ENCODE results near the gene LSM12. TPM values are rescaled to one million over a fixed set of nuclear protein-coding genes. Genes with fewer than 3 reads are reported as not detected.

LSM12 gene
- total RNA-seq, 4 donors from 2014 or later, result 24.5 to 49.8 (median 37.1) TPM

DNA sequence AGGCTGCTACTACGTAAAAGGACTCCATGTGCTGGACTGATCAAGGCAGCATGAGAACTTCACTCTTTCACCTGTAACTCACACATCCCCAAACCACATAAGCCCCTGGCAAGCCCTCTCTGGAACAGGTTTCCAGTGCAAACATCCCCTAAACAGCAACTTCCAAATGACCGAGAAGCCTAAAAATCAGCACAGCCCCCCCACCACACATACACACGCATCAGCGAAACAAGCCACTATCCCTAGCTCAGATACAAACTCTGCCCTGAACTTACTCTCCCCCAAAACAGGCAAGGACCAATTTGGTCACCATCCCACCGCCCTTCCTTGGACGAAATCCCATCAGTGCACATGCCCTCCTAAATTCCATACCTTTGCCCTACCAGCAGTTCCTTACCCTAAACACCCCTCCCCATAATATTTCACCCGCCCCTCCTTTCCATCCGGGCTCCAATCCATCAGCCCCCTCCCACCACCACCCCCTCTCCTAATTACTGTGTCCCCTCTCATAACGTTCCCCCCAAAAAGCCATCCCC is 735 bp downstream of the LSM12 start:
- H3K4me1 ChIP-seq, result no peaks in the 10 kb centered on the region
- no peak for DNase-seq
- no peak for TF ChIP-seq POLR2A (IDR thresholded peaks at IDR 0.05)
- TF ChIP-seq, protein P1, sequence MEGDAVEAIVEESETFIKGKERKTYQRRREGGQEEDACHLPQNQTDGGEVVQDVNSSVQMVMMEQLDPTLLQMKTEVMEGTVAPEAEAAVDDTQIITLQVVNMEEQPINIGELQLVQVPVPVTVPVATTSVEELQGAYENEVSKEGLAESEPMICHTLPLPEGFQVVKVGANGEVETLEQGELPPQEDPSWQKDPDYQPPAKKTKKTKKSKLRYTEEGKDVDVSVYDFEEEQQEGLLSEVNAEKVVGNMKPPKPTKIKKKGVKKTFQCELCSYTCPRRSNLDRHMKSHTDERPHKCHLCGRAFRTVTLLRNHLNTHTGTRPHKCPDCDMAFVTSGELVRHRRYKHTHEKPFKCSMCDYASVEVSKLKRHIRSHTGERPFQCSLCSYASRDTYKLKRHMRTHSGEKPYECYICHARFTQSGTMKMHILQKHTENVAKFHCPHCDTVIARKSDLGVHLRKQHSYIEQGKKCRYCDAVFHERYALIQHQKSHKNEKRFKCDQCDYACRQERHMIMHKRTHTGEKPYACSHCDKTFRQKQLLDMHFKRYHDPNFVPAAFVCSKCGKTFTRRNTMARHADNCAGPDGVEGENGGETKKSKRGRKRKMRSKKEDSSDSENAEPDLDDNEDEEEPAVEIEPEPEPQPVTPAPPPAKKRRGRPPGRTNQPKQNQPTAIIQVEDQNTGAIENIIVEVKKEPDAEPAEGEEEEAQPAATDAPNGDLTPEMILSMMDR (IDR thresholded peaks at IDR 0.05), result no peak
- H3K9me3 ChIP-seq, result no peaks in the 10 kb centered on the region
- no peaks in the 10 kb centered on the region for H3K36me3 ChIP-seq
- peak overlapping the region; percentile 93 to 95 for H3K27ac ChIP-seq
- H3K4me3 ChIP-seq, result peak overlapping the region; percentile 60 to 80
- H3K27me3 ChIP-seq, result no peaks in the 10 kb centered on the region
- intact Hi-C loops (cut with DNase I; ENCODE audit: low total_unique reads), result no loop called here

DNA sequence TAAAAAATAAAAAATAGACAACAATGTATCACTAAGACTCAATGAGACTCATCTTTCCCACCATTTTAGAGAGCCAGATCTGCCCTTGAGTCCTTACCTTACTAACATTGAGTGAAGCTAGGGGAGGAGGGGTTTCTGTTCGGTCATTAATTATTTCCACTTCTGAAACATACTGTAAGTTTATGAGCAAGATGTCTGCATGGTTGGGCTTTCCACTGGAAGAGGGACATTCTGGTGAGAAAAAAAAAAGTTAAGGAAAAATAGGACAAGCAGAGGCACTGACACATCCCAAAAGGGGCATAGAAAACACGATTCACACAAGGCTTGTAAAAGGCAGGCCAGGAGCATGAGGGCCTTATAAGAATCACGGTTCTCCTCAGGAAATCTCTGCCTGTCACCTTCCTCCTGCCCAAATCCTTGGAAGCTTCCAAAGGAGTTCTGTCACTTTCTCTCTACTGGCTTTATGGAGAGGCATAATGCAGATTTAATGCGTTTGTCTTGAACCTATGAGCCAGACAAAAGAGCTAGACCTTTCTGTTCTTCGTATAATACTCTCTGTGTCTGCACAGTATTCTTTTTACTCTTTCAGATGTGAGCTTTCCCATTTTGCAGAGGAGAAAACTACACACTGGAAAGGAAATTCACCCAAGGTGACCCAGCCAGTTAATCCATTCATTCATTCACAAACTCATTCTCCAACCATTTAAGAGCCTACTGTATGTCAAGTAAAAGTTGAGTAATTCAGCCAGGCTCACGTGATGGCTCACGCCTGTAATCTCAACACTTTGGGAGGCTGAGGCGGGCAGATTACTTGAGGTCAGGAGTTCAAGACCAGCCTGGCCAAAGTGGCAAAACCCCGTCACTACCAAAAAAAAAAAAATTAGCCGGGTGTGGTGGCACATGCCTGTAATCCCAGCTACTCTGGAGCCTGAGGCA is 2.5 kb downstream of the LSM12 start:
- Histone ChIP-seq H3K27me3 (no peaks in the 10 kb centered on the region), H3K9me3 (no peaks in the 10 kb centered on the region), H3K4me1 (no peaks in the 10 kb centered on the region), H3K36me3 (no peaks in the 10 kb centered on the region), H3K27ac (no peak overlapping the region), H3K4me3 (no peak overlapping the region)
- DNase-seq, result no peak
- no peak for TF ChIP-seq POLR2A (IDR thresholded peaks at IDR 0.05)
- TF ChIP-seq, protein P1 (IDR thresholded peaks at IDR 0.05), result no peak
- intact Hi-C loops (cut with DNase I; ENCODE audit: low total_unique reads), result no loop called here

DNA sequence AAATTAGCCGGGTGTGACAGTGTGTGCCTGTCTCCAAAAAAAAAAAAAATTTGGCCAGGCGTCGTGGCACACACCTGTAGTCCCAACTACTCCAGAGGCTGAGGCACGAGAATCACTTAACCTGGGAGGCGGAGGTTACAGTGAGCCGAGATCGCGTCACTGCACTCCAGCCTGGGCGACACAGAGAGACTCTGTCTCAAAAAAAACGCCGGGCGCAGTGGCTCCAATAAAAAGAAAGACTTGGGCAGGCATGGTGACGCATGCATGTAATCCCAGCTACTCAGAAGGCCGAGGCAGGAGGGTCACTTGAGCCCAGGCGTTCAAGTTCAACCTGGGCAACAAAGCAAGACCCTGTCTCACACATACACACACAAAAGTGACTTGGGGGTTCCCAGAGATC is 3.6 kb downstream of the LSM12 start:
- no peaks in the 10 kb centered on the region for H3K9me3 ChIP-seq
- H3K27ac ChIP-seq, result no peak overlapping the region
- no peaks in the 10 kb centered on the region for H3K4me1 ChIP-seq
- TF ChIP-seq, protein P1 (IDR thresholded peaks at IDR 0.05), result no peak
- TF ChIP-seq POLR2A (IDR thresholded peaks at IDR 0.05), result no peak
- H3K36me3 ChIP-seq, result no peaks in the 10 kb centered on the region
- no peaks in the 10 kb centered on the region for H3K27me3 ChIP-seq
- no peak for DNase-seq
- intact Hi-C loops (cut with DNase I; ENCODE audit: low total_unique reads), result no loop called here
- no peak overlapping the region for H3K4me3 ChIP-seq

DNA sequence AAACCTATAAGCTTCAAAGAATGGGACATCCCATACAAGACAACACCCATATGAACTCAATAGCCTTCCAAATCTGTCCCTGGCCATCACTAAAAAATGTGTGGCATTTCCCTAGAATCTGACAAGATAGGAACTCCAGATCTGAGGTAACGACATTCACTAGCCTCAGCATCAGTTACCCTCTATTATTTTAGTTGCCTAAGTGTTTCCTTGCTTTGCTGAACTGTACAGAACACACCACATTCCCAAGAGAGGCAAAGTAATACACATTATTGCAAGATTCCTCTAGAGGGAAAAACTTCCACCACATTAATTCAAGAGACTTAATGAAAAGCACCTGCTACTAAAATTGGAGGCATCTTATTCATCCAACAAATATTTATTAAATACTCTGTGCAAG is 5.0 kb downstream of the LSM12 start:
- no peaks in the 10 kb centered on the region for H3K4me1 ChIP-seq
- no peak overlapping the region for H3K27ac ChIP-seq
- H3K27me3 ChIP-seq, result no peaks in the 10 kb centered on the region
- H3K36me3 ChIP-seq, result no peaks in the 10 kb centered on the region
- no peak overlapping the region for H3K4me3 ChIP-seq
- no peak for TF ChIP-seq POLR2A (IDR thresholded peaks at IDR 0.05)
- TF ChIP-seq, protein P1 (IDR thresholded peaks at IDR 0.05), result no peak
- no peak for DNase-seq
- H3K9me3 ChIP-seq, result no peaks in the 10 kb centered on the region
- intact Hi-C loops (cut with DNase I; ENCODE audit: low total_unique reads), result no loop called here

Measured in uterus (tissue), 4 donors.